BJ (cell line): ENCODE results near the gene ICAM1. TPM values are rescaled to one million over a fixed set of nuclear protein-coding genes. Genes with fewer than 3 reads are reported as not detected.
A peak's percentile ranks its signal among the peaks of the same experiment; 100 is the strongest.

Source experiments
- CTCF ChIA-PET: fragments of 350-600 bp; formaldehyde crosslinking; extraction: SDS; loops from one replicate; lab custom pipeline; 2021; ENCODE audit warnings: antibody characterized with exemption, inconsistent platforms; lab: Yijun Ruan, JAX
- POLR2A ChIA-PET: fragments of 300-600 bp; sonication (Branson Sonifier 250); formaldehyde crosslinking; extraction: SDS; loops from one replicate; lab custom pipeline; 2021; ENCODE audit warnings: antibody characterized with exemption; lab: Charles Lee
- DNase-seq: peaks from one replicate; pipeline ENCODE4 v3.0.0-alpha.2; 2011; ENCODE audit warnings: low read depth
- H3K27me3 ChIP-seq: 2 replicates; pipeline ENCODE4 v1.6.0; 2011; ENCODE audit warnings: low read length; ENCODE audit not compliant: control insufficient read depth, insufficient read depth
- H3K36me3 ChIP-seq: 2 replicates; pipeline ENCODE4 v1.5.1; 2011; ENCODE audit warnings: low read length; ENCODE audit not compliant: control insufficient read depth, insufficient read depth
- H3K4me3 ChIP-seq: 2 replicates; pipeline ENCODE4 v1.5.1; 2011; ENCODE audit warnings: low read depth, mild to moderate bottlenecking, control low read depth, low read length
- CTCF ChIP-seq: IDR thresholded peaks from 2 replicates; pipeline ENCODE4 v1.5.1; 2011; ENCODE audit warnings: low read depth, mild to moderate bottlenecking, control low read depth, inconsistent platforms, low read length, moderate library complexity; ENCODE audit not compliant: insufficient read depth
- polyA plus RNA-seq: library from polyadenylated mRNA; depleted of rRNA; stranded (reverse); fragments of >200 nt; gene quantifications from 2 replicates; pipeline ENCODE4 v1.2.3, GENCODE V29; 2011

ICAM1 gene
- polyA plus RNA-seq, 1 experiment, result 55.9 TPM

- TF ChIP-seq CTCF, result peak; percentile 80
- no peak for DNase-seq
- Histone ChIP-seq H3K36me3 (peaks cover 22% of the 10 kb centered on the region), H3K4me3 (no peak overlapping the region), H3K27me3 (no peaks in the 10 kb centered on the region)
- CTCF ChIA-PET, result interaction anchor here (0.6 to 7.8 kb wide), 35 partner anchors 9 to 329 kb away, joined by 3 to 86 read pairs (median 4); partner anchors contain the start of genes ICAM1, ICAM5 and TYK2
- POLR2A ChIA-PET, result interaction anchor here (0.6 kb wide), 1 partner anchor 13 kb away, joined by 5 read pairs; no protein-coding TSS in a partner anchor
Observed at GRCh38 chr19:10259162-10259905, 11.6 kb upstream of the ICAM1 start.

GRCh38 chr19:10260141-10260584 lies 10.8 kb upstream of the ICAM1 start:
- no peaks in the 10 kb centered on the region for H3K27me3 ChIP-seq
- TF ChIP-seq CTCF, result no peak
- H3K4me3 ChIP-seq, result no peak overlapping the region
- POLR2A ChIA-PET, result interaction anchor here (0.6 kb wide), 1 partner anchor 127 kb away, joined by 12 read pairs; no protein-coding TSS in a partner anchor
- no peak for DNase-seq
- CTCF ChIA-PET, result interaction anchor here (0.6 to 7.8 kb wide), 14 partner anchors 10 to 327 kb away, joined by 3 to 86 read pairs (median 4); partner anchors contain the start of genes ICAM1, ICAM5 and TYK2
- H3K36me3 ChIP-seq, result peaks cover 16% of the 10 kb centered on the region

DNA sequence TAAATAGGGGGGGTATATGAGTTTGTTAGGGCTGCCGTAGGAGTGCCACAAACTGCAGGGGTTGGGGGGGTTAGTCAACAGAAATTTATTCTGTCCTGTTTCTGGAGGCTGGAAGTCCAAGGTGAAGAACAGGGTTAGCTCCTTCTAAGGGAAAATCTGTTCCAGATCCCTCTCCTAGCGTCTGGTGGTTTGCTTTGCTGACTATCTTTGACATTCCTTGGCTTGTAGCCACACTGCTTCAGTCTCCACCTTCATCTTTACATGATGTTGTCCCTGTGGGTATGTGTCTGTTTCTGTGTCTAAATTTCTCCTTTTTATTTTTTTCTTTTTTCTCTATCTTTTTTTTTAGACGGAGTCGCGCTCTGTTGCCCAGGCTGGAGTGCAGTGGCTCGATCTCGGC lies 8.1 kb upstream of the ICAM1 start:
- peaks cover 8% of the 10 kb centered on the region for H3K36me3 ChIP-seq
- ChIA-PET CTCF (interaction anchor here (1.6 to 7.8 kb wide), 3 partner anchors 125 to 153 kb away, joined by 3 to 86 read pairs (median 68); no protein-coding TSS in a partner anchor), POLR2A (no interaction called here)
- TF ChIP-seq CTCF, result no peak
- H3K4me3 ChIP-seq, result no peak overlapping the region
- H3K27me3 ChIP-seq, result no peaks in the 10 kb centered on the region
- no peak for DNase-seq

- no peak overlapping the region for H3K4me3 ChIP-seq
- no peaks in the 10 kb centered on the region for H3K36me3 ChIP-seq
- ChIA-PET POLR2A (no interaction called here), CTCF (interaction anchor here (0.7 to 8.5 kb wide), 5 partner anchors 35 to 137 kb away, joined by 3 to 228 read pairs (median 3); partner anchors contain the start of genes CDC37 and TYK2)
- no peak for DNase-seq
- TF ChIP-seq CTCF, result no peak
- H3K27me3 ChIP-seq, result no peaks in the 10 kb centered on the region
Observed at GRCh38 chr19:10266706-10267105, 4.2 kb upstream of the ICAM1 start.

DNA sequence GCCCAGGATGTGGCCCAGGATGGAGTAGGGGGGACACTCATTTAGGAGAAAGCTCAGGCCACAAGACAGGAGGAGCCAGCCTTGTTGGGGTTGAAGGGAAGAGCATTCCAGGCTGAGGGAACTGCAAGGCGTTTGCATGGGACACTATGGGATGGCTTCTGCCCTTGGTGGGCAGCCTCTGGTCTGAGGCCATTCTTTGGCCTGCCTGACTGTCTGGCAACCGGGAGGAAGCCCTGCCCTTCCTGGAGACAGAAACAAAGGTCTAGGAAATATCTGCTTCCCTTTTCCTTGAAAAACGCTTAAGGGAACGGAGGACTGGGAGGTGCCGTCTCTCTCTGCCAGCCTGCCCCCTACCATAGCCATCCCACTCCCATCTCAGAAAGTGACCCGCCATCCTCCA lies 2.8 kb upstream of the ICAM1 start:
- no peak for TF ChIP-seq CTCF
- no peak for DNase-seq
- CTCF ChIA-PET, result interaction anchor here (0.5 to 8.5 kb wide), 11 partner anchors 9 to 135 kb away, joined by 3 to 228 read pairs (median 4); partner anchors contain the start of genes CDC37, ICAM4, ICAM5 and TYK2
- POLR2A ChIA-PET, result no interaction called here
- Histone ChIP-seq H3K36me3 (no peaks in the 10 kb centered on the region), H3K4me3 (no peak overlapping the region), H3K27me3 (no peaks in the 10 kb centered on the region)
